ENCODE measurements around the gene ABHD11.

GRCh38 chr7:73768641-73769480 lies 30.3 kb upstream of the ABHD11 start:
- TF ChIP-seq CTCF (IDR thresholded peaks at IDR 0.05; ENCODE audit: low read depth, low read length) (no peak), EZH2phosphoT487 (IDR thresholded peaks at IDR 0.05; ENCODE audit: low read depth) (no peak)
